ENCODE measurements around the gene TSPAN11.

The TSPAN11 gene

DNA sequence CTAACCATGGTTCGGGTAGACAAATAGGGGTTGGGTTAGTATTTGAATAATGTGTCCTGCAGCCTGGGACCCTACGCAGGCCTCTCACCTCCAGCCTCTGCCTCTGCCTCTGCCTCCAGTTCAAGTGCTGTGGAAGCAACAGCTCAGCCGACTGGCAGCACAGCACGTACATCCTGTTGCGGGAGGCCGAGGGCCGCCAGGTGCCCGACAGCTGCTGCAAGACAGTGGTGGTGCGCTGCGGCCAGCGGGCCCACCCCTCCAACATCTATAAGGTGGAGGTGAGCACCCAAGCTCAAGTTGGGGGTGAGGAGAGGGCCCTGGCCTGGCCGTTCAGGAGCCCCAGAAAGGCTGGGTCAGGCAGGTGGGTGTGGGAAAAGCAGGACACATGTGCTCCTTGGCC, 55.9 kb downstream of the TSPAN11 start:
- no peak for DNase-seq

DNA sequence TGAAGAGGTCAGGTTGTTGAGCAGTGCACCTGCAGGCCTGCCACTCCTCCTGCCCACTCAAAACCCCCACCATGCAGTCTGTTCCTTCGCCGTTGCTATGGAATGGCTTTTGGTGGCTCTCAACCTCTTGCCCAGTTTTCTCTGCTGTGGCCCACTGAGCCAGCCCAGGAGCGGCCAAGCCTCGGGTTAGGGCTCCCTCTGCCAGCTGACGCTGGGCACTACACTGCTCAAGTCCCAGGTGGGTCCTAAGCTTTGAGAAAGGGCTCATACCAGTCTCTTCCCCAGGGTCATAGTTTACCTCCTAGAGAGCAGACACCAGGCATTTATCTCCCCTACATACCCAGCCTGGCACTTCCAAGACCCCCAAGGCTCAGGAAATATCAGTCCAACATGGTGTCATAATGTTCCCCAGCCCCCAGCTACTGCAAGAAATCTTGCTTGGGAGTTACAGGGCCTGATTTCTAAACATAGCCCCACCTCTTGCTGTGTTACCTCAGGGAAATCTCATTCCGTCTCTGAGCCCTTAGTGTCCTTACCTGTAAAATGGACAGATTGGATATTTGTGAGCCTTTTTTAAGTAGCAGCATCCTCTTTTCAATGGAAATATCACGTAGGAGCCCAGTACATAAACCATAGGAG, 59.4 kb downstream of the TSPAN11 start:
- DNase-seq: no peak

GRCh38 chr12:30988086-30988485, 61.5 kb downstream of the TSPAN11 start:
- no peak for DNase-seq

GRCh38 chr12:30988646-30989286, 62.2 kb downstream of the TSPAN11 start:
- DNase-seq: no peak

- DNase-seq: no peak
These were observed 63.2 kb downstream of the TSPAN11 start for GRCh38 chr12:30989754-30990153.

- no peak for DNase-seq
These were observed 63.8 kb downstream of the TSPAN11 start for GRCh38 chr12:30990316-30990715.

- DNase-seq: no peak
These were observed 64.2 kb downstream of the TSPAN11 start for GRCh38 chr12:30990776-30991175.

- no peak for DNase-seq
These were observed 64.9 kb downstream of the TSPAN11 start for GRCh38 chr12:30991466-30991865.

GRCh38 chr12:30992381-30992780, 65.8 kb downstream of the TSPAN11 start:
- no peak for DNase-seq

GRCh38 chr12:30993766-30994165, 67.2 kb downstream of the TSPAN11 start:
- DNase-seq: no peak

DNA sequence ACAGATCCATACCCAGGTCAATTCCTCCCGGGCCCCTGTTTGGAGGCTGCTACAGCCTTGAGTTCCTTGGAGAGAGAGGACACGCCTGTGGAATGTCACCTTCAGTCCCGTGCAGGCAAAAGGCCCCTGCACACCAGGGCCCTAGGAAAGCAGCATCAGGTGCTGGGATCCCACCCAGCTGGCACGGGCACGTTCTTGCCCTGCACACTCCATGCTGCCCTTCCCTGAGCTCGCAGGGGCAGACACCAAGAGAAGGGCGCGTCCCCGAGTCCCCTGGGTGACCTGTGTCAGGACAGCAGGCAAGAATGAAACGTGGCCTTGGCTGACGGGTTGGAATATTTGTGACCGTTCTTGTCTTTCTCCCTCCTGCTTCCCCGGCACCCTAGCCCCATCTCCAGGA, 67.7 kb downstream of the TSPAN11 start:
- DNase-seq: no peak

DNA sequence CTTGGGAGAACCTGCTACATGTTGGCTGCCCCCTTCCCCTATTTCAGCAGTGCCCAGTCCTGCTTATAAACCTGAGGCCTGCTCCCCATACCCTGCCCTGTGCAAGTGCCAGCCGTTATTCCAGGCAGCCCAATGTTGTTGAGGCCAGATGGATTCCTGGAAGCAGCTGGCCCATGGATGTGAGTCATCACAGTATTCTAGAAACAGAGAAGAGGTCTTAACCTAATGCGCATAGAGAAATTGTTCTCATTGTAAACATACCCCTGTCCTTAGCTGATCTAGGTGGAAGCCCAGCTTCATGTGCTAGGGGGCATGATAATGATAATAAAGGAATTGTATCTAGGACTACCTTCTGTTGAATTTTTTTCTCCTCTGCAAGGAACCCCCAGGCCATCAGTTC, 69.7 kb downstream of the TSPAN11 start:
- DNase-seq: no peak

- no peak for DNase-seq
These were observed 70.2 kb downstream of the TSPAN11 start for GRCh38 chr12:30996752-30997151.

DNA sequence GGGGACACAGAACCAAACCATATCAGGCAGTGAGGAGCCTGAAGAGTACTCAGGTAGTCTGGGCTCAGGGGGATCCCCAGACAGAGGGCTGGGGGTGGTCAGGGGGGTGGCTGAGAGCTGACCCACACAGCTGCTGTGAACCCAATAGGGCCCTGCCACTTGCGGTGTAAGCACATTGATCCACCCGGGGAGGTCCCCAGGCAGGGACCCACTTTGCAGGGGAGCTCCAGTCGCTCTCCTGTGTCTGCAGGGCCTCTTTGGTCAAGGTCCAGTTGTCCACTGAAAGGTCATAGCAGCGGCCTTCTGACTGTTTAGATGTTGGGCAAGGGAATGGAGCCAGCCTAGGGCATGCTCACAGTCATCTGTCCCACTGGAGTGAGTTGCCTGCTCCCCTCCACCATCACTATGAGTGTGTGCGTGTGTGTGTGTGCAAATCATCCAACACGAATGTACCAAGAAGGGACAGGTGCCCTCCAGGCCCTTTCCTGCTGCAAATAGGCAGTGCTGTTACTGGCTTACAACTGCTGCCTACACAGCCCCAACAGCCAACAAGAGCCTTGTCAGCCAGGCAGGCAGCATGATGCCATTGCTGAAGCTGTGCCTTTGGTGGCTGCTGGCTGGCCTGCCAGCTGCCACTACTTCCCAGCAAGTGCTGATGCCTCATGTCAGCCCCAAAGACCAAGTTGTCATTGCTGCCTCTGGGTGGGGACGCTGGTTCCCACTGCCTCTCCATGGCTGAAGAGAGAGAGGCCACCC, 71.3 kb downstream of the TSPAN11 start:
- DNase-seq: no peak

DNA sequence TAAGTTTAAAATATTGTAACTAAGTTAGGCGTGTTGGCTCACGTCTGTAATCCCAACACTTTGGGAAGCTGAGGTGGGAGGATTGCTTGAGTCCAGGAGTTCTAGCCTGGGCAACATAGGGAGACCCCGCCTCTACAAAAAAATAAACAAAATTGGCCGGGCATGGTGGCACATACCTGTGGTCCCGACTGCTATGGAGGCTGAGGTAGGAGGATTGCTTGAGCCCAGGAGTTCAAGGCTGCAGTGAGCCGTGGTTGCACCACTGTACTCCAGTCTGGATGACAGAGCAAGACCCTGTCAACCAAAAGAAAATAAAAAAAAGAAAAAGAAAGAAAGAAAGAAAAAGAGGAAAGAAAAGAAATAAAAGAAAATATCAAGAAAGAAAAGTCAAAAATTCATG, 72.5 kb downstream of the TSPAN11 start:
- DNase-seq: no peak

GRCh38 chr12:30999723-31000122, 73.2 kb downstream of the TSPAN11 start:
- no peak for DNase-seq

DNA sequence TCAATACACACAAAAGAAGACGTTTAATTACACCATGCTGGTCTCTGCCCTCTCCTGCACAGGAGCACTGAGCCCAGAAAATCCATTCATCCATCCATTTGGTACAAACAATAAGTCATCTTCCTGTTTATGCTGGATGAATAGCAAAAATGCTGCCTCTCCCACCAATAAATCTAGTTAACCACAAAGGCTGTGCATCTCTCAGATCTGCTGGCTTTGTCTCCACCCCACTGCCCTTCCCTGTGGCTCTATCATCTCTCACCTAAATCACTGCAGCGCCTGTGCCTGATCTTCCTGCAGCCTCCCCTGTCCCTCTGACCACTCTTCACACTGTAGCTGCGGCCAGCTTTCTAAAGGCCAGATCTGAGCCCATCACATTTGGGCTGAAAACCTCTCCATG, 74.2 kb downstream of the TSPAN11 start:
- DNase-seq: no peak

- no peak for DNase-seq
These were observed 75.2 kb downstream of the TSPAN11 start for GRCh38 chr12:31001581-31002360.

GRCh38 chr12:31002361-31002725, 75.8 kb downstream of the TSPAN11 start:
- no peak for DNase-seq

DNA sequence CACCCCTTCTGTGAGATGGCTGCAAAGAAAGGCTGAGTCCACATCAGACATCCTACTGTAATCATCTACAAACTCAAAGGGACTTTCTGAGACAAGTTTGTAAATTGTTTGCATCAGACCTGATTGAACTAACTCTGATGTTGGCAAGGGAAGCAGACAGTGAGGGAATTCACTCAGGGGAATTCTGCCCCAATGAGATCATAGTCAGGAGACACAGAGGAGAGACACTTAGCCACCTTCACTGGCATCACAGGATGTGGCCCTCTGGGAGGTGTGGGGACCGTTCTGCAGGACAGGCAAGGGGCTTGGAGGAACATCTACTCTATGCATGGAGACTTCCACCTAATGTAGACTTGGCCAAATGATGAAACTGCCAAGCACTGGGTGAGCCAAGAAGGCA, 76.5 kb downstream of the TSPAN11 start:
- DNase-seq: no peak

- no peak for DNase-seq
These were observed 77.5 kb downstream of the TSPAN11 start for GRCh38 chr12:31003861-31004640.

DNA sequence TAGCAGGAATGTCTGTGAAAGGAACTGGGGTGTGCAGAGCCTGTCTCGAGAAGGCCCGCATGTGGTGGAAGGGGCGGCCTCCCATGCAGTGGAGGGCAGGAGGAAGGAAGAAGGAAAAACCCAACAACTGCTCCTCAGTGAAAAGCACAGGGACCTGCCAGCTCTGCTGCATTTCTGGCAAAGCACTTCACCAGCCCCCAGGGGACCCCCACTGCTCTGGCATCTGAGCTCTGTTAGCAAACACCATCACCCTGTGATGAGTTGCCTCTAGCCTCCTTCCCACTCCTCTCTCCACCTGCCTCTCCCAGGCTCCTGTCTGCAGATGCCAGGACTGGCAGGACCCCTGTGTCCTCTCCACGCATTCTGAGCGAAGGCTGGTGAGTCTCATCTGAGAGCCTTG, 78.1 kb downstream of the TSPAN11 start:
- no peak for DNase-seq

All from CD4-positive, alpha-beta T cell treated with Interferon gamma for 1 hour (primary cell).